GM21360 (cell line): ENCODE data around the gene CLDN25.
"Not testable (repeated sequence)": the region's sequence is repeated elsewhere in the genome, so short reads cannot be mapped to it uniquely, and the experiment has no call there.

ENCODE experiments used
- ATAC-seq: cut with Tn5 transposase; IDR thresholded peaks from one replicate; pipeline ENCODE4 v1.9.1; 2021; ENCODE audit warnings: mild to moderate bottlenecking, moderate library complexity; ENCODE audit not compliant: unreplicated experiment

Gene CLDN25

DNA sequence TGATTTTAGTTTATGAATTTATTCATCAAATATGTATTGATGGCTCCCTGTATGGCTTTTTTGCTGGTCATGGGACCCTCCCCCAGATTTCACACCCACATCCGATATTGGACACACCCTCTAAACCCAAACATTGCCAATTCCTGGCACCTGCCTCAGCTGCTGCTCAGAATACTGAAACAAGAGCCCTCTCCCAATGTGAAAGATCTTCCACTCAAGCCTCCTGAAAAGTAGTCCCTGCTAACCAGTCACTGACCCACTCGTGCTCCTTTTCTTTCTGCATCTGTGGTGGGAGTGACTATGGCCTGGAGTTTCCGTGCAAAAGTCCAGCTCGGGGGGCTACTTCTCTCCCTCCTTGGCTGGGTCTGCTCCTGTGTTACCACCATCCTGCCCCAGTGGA is at the start of gene CLDN25:
Gene CLDN25 (plus strand): TSS at position 301 of the 400 bp plus-strand sequence. CDS start 0 bp downstream, at position 301.
- ATAC-seq: no peak

DNA sequence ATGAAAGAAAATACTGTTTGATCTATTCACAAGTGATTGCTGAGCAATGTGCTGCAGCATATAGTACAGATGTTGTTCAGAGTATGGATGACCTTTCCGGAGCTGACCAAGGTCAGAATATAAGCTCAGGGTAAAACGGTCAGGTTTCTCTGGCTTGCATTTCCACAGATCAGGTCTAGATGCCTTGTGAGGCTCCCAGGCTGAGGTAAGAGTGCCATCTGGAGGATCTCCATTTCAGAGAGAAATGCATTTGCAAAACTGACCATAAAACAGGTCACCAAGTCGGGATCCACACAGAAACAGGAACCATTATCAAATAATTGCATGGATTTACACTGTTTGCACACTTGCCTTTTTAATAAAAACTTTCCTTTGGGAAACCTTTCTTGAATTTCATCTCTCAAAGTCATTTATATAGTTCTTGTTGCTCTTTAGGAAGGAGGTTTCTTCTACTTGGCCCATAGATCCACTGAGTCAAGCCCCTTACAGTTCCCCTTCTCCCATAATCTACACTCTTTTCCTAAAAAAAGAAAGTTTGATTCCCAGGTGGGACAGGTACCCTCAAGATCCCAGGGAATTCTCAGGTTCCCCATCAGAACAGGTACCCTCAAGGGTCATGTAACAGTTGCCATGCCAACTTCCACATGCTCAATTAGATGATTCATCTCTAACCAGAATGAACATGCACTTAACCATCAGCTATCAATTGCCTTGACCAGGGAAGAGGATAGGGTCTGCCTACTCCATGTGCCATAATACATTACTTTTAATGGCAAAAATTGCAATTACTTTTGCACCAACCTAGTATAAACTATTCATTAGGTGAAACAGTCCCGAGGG is 48.5 kb upstream of the CLDN25 start:
- no peak for ATAC-seq

DNA sequence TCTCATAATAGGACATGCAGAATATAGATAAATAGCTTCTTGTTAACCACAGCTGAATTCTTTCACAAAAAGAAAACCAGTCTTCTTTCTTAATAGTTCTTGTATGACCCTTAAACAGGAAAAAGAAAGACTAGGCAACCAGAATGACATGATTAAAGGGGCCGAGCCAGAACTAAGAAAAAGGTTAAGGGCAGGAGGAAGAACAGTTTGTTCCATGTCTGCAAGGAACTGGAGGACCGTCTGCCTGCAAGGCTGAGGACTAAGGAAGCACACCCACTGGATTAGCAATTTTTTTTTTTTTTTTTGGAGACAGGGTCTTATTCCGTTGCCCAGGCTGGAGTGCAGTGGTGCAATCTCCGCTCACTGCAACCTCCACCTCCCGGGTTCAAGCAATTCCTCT is 47.5 kb upstream of the CLDN25 start:
- no peak for ATAC-seq

DNA sequence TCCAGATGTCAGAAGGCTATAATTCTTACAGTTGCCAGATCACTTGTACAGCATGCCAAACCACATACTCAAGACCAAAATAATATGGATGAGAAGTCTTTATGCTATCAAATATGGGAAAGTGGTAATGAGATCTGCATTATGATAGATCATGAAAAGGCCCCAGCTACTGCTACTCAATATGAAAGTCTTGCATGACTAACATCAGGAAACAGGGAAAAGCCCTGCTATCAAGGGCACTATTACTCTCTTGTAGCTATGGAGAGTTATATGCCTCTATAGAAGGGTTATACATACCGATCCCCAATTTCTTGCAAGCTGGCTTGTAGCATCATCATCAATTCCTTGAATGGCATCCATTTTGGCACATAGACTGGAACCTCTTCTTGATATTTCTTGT is 43.3 kb upstream of the CLDN25 start:
- ATAC-seq: no peak

DNA sequence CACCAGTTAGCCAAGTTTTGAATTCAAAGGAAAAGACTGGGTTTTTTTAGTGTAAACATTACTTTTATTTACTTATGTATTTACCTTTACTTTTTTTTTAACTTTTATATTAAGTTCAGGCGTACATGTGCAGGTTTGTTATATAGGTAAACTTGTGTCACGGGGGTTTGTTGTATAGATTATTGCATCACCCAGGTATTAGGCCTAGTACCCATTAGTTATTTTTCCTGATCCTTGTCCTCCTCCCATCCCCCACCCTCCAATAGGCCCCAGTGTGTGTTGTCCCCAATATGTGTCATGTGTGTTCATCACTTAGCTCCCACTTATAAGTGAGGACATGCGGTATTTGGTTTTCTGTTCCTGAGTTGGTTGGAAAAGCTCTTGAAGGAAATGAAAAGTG is 26.7 kb upstream of the CLDN25 start:
- ATAC-seq: no peak

DNA sequence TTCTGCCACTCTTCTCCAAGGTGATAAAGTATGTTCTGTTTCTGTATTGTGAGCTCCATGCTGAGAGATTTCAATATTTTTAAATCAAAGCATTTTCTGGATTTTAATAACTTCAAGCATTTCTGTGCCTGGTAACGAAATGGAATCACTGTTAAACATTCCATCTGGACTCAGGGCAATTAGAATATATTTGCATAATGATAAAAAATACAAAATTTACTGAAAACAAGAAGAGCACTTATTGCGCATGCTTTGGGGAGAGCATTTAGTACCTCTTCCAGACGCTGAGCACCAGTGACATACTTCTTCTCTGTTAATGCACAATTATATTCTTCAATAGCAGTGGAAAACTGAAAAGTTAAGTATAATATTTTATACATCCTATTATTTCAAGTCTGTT is 19.4 kb upstream of the CLDN25 start:
- ATAC-seq: no peak

DNA sequence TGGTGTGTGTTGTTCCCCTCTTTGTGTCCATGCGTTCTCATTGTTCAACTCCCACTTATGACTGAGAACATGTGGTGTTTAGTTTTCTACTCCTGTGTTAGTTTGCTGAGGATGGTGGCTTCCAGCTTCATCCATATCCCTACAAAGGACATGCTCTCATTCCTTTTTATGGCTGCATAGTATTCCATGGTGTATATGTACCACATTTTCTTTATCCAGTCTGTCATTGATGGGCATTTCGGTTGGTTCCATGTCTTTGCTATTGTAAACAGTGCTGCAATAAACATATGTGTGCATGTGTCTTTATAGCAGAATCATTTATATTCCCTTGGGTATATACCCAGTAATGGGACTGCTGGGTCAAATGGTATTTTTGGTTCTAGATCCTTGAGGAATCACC is 16.6 kb upstream of the CLDN25 start:
- ATAC-seq: not testable (repeated sequence)

DNA sequence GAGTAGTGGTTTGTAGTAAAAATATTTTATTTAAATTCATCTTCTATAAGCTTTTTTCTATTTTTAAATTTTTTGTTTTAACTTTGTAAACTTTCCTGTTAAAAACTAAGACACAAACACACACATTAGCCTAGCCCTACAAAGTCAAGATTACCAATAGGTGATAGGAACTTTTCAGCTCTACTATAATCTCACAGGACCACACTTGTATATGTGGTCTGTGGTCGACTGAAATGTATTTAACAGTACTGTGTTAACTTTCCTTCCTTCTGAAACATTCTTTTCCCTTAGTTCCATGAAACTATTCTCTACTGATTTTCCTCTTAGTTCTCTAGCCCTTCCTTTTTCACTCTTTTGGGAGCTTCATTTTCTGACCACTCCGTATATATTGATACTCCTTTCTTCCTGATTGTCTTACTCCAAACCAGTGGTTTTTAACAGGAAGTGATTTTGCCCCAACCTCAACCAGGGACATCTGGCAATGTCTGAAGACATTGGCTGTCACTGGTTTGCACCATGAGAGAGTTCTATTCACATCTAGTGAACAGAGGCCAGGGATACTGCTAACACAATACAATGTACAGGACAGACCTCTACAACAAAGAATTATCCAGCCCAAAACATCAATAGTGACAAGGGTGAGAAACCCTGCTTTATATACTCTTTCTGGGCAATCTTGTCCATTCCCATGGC is 14.9 kb upstream of the CLDN25 start:
- ATAC-seq: no peak

DNA sequence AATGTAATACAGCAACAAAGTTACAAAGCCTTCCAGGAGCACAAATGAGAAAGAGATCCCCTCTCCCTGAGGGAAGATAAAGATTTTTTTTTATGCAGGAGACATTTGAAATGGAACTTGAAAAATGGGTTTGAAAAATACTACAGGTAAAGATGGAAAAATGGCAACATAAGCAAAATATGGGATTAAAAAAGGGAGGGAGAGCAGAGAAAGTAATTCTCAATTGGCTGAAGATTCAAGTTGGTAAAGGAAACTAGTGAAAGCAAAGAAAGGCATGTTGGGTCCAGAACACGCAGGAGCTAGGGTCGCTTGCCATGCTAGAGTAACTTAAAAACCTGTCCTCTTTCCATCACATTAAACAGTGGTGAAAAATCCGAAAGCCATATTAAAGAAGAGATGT is 7.6 kb upstream of the CLDN25 start:
- no peak for ATAC-seq

DNA sequence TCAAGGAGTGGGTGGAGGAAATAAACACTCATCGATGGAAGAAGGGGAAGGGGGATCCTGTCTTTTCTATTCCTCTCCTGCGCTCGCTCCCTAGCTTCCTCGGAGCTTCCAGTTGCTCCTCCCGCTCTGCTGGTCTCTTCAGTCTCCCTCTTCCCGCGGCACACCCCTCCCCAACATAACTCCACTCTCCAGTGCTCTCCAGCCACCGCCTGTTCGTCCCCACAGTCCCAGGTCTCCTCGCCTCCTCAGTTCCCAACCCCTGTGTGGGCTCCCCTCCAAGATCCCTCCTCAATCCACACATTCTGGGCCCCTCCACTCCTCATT is 6.5 kb upstream of the CLDN25 start:
- ATAC-seq: no peak

DNA sequence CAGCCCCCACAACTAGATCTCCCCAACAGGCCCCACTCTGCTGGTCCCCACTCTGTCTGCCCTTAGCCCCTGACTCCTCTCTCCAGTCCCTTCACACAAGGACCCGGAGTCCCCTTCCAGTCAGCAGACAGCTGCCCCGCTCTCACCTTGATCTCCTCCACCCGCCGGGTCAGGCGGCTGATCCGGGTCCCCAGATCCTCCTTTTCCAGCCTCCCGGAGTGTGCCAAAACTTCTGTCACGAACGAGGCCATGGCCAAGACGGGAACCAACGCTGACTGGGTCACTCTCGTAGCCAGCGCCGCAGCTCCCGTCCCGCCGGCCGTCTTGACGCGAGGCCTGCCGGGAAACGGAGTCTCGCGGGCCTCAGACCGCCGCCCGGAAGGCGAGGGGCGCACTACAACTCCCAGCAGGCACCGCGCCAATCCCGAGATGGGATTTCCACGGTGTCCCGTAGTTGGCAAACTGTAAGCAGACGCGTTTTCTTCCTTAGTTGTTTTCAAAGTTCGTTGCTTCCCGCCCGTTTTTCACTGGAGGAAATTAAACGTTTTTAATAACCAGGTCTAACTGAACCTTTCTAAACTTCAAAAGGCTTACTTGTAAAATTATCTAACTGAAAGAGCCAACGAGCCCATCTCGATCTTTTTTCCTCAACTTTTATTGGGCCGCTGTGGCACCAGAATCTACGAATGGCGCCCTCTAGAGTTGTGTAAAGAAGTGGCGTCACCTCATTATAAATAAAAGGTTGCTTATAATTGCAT is 6.0 kb upstream of the CLDN25 start, which contains the start of gene ZW10:
Gene ZW10 (minus strand): TSS at position 277 of the 758 bp plus-strand sequence. CDS start 26 bp downstream, at position 251.
- peak; percentile 98 for ATAC-seq

DNA sequence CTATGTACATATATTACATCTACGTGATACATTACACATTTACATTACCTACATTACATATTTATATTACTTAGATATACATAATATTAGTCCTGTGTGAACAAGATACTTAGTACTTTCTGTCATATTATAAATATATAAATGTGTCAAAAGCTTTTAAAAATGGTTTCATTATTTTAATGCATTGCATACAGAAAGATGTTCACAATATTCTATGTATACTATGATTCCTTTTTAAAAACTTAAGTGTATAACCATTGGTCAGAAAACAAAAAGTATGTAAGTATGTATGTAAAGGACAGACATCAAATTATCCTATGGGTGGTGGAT is 5.5 kb upstream of the CLDN25 start:
- ATAC-seq: no peak

DNA sequence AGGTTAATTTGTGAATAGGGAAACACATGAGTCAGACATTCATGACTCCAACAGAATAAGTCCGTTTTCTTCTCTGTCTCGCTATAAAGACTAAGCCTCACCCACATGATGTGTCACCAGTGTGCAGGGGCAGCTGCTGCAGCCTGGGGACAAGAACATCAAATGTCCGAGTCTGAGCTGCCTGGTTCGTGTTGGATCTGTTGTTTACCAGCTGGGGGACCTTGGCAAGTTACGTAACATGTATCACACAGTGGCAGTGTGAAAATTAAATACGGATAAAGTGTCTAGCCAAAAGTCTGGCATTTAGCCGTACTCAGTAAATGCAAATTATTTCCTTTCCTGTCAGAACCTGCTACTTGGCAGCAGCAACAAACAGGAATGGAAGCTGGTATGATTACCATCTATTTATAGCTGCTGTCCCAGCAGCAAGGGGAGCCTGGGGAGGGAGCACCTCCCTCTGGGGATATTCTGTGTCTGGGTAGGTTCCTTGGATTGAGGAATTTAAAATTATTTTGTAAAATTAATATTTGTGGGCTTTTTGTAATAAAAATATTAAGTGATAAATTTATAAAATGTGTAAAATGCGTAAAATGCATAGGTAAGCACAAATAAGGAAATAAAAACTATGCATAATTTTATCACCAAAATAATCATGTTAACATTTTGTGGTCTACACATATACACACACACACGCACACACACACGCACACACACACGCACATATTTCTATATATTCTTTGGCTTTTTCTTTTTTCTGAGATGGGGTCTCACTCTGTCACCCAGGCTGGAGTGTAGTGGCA is 1.3 kb upstream of the CLDN25 start:
- no peak for ATAC-seq

DNA sequence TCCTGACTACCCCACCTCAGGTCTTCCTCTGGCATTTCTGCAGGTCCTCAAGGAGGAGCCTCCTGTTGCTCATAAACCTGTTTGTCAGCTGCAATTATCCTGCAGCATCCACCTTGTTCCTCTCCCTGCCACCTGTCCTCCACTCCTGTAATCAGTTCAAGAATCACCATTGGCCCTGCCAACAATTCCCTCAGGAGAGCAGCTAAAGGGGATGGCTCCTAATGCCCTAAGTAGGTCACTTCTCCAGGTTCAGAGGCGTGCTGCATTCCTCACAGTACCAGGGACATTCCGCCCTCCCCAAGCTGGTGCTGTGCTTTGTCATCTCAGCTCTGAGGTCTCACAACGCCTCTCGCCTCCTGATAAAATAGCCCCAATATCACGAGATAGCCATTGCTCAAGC is 2.1 kb downstream of the CLDN25 start:
- no peak for ATAC-seq

DNA sequence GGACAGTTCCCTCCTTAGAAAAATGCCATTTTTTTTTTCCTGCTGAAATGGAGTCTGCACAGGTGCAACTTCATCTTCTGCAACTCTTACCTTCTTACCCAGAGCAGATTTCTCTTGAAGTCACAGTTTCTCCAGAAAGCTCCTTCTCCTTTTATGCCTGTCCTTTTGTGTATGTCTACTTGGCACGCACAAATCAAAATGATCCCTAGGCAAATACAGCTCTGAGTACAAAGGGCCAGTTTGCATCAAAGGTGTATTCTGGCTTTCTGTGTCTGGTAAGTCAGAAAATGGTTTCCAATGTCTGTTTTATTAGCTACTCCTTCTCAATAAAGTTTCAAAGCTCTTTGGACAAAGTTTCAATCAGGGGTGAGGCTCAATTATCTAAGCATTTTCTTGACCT is 2.5 kb downstream of the CLDN25 start:
- ATAC-seq: no peak

DNA sequence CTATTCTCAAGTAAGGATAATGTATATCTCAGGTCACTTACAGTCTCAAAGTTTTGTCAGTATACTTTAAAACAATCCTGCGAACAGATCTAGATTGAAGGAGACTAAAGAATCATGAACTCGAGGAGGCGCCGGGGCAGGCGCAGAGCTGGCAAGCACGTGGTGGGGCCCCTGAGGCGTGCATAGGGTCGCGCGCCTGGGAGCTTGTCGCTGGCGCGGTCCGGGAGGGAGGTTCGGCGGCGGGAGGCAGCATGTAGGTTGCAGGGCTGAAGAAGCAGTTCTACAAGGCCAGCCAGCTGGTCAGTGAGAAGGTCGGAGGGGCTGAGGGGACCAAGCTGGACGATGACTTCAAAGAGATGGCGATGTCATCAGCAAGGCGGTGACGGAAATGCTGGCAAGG is 9.4 kb downstream of the CLDN25 start:
- not testable (repeated sequence) for ATAC-seq

DNA sequence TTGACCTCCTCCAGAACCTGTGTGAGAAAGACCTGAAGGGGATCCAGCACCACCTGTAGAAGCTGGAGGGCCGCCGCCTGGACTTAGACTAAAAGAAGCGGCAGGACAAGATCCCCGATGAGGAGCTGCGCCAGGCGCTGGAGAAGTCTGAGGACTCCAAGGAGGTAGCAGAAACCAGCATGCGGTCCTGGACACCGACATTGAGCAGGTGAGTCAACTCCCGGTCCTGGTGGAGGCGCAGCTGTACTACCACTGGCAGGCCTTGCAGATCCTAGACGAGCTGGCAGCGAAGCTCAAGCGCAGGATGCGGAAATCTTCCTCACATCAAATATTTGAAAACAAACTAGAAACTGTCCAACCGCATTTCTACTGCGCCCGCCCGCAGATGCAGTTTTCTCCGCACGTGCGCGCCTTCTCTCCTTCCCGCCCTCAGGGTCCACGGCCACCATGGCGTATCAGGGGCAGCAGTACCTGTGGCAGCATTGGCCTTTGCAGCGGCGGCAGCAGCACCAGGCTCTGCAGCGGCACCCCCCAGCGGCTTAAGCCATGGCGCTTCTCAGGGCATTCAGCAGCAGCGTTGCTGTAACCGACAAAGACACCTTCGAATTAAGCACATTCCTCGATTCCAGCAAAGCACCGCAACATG is 10.2 kb downstream of the CLDN25 start:
- no peak for ATAC-seq

DNA sequence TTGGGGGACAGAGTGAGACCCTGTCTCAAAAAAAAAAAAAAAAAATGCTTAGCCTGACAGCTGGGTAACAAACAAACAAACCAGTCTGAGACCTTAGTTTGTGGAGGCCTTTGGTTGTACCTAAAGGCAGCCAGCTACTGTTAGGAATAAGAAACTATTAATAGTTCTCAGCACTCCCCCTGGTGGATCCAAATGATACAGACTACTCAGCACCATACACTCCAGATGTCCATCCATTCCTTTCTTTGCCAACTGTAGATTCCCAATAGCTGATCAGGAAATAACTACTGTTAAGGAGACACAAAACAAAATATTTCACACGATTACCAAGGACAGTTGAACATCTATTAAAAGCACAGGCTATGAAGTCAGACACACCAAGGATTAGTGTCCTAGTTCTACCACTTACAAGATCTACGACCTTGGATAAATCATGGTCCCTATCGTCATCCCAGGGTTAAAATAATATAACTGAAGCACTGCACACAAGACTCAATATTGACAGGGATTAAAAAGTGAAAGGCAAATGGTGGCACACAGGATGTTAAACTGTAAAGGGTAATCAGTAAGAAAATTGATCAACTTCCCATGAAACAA is 17.2 kb downstream of the CLDN25 start:
- peak; percentile 59 for ATAC-seq

DNA sequence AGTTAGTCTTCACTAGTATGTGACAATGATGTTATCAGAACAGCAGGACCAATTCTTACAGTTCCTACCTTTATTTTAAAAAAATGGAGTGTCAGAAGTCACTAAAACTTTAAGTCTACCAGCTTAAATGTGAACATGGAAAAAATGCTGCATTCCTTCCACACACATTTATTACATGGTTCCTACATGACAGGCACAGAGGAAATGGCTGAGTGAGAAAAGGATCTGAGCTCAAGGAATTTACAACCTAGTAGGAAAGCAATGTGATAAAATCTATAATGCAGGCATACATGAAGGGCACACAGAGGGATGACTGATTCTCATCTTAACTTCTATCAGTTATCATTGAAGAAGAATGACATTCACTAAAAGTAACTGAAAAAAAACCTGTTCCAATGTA is 23.0 kb downstream of the CLDN25 start:
- no peak for ATAC-seq

DNA sequence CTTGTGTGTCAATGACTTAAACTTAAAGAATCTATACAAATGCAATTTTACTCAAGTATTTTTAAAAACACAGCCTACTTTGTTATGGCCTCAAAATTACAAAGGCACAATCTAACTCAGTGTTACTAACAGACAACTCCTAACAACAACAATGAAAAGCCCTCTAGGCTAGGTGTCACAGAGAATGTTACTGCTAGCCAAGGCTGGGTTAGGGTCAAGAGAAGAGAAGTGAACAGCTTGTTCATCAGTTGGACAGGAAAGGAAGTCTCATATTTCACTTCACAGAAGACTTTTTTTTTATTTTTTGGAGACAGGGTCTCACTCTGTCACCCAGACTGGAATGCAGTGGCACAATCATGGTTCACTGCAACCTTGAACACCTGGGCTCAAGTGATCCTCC is 26.0 kb downstream of the CLDN25 start:
- no peak for ATAC-seq
